HCT116 (cell line): ENCODE measurements around the gene ATF7IP. TPM values are rescaled to one million over a fixed set of nuclear protein-coding genes. Genes with fewer than 3 reads are reported as not detected.

Experiments
- ATAC-seq: fragments of 200-7000 bp; cut with Tn5 transposase; 2 replicates; pipeline ENCODE4 v1.9.1; 2020; ENCODE audit warnings: mild to moderate bottlenecking, moderate library complexity
- BruUV-seq: library from RNA; stranded (reverse); fragments of 400-500 nt; replicated peaks from 2 replicates; lab custom pipeline; 2021; lab: Mats Ljungman, UMichigan
- CTCF ChIA-PET: fragments of 300-600 bp; sonication (Branson Sonifier 250); formaldehyde crosslinking; loops from one replicate; lab custom pipeline; 2021; ENCODE audit warnings: antibody characterized with exemption; lab: Charles Lee
- POLR2A ChIA-PET: fragments of 300-600, 350-600 bp; sonication (Branson Sonifier 250); formaldehyde crosslinking; loops from one replicate; lab custom pipeline; 2021; ENCODE audit warnings: antibody characterized with exemption; lab: Charles Lee
- RAD21 ChIA-PET, 2 experiments: fragments of 300-600 bp; sonication (Branson Sonifier 250); formaldehyde crosslinking; loops; one replicate each; lab custom pipeline; 2023; ENCODE audit warnings: low total read pairs in 2 of 2; ENCODE audit not compliant: uncharacterized antibody in 2 of 2, unreplicated experiment in 2 of 2, low non-redundant PET in 1 of 2; lab: Charles Lee
- DNase-seq: peaks from one replicate; pipeline ENCODE4 v3.0.0-alpha.2; 2010; ENCODE audit warnings: low read depth, low spot score
- H2AFZ ChIP-seq: fragments of 200-600 bp; shearing (Covaris generic), sonication (generic); 2 replicates; pipeline ENCODE4 v1.6.1; 2017; ENCODE audit warnings: low read depth, mixed run types, mixed read lengths, antibody characterized with exemption, low read length; ENCODE audit not compliant: poor library complexity, severe bottlenecking
- H3K27ac ChIP-seq: 2 replicates; pipeline ENCODE4 v1.5.1; 2012; ENCODE audit warnings: low read depth, low read length
- H3K27me3 ChIP-seq: fragments of 200-600 bp; sonication (generic); 2 replicates; pipeline ENCODE4 v1.6.1; 2016; ENCODE audit warnings: mixed run types, low read length, mixed read lengths; ENCODE audit not compliant: insufficient read depth
- H3K36me3 ChIP-seq, 2 experiments: fragments of 200-500 bp in 1 of 2; fragments of 200-600 bp in 1 of 2; sonication (Bioruptor generic) in 1 of 2; sonication (generic) in 1 of 2; 2 replicates each; pipeline versions ENCODE4 v1.5.1 to v1.6.1; 2014 to 2016; ENCODE audit warnings: low read length in 2 of 2, inconsistent platforms in 1 of 2, mixed read lengths in 1 of 2, mixed run types in 1 of 2; ENCODE audit not compliant: insufficient read depth in 2 of 2, control insufficient read depth in 1 of 2
- H3K4me1 ChIP-seq, 2 experiments: fragments of 200-600 bp in 1 of 2; sonication (generic) in 1 of 2; 2 replicates each; pipeline versions ENCODE4 v1.5.1 to v1.6.1; 2012 to 2017; ENCODE audit warnings: low read length in 2 of 2, inconsistent platforms in 1 of 2, mild to moderate bottlenecking in 1 of 2, mixed read lengths in 1 of 2, mixed run types in 1 of 2, moderate library complexity in 1 of 2; ENCODE audit not compliant: insufficient read depth in 2 of 2, control insufficient read depth in 1 of 2
- H3K4me2 ChIP-seq: fragments of 200-600 bp; sonication (generic); 2 replicates; pipeline ENCODE4 v1.6.1; 2017; ENCODE audit warnings: mixed run types, low read length, mixed read lengths
- H3K4me3 ChIP-seq, 2 experiments: fragments of 200-600 bp in 1 of 2; sonication (generic) in 1 of 2; replicated peaks in 1 of 2; 2 replicates each; pipeline ENCODE4 v1.5.1; 2011 to 2016; ENCODE audit warnings: low read length in 2 of 2, control low read depth in 1 of 2, low read depth in 1 of 2, mild to moderate bottlenecking in 1 of 2, mixed read lengths in 1 of 2, mixed run types in 1 of 2
- H3K79me2 ChIP-seq: fragments of 200-600 bp; sonication (generic); 2 replicates; pipeline ENCODE4 v1.6.1; 2017; ENCODE audit warnings: mild to moderate bottlenecking, mixed run types, low read length, moderate library complexity, mixed read lengths; ENCODE audit not compliant: insufficient read depth
- H3K9ac ChIP-seq: fragments of 200-600 bp; sonication (generic); 2 replicates; pipeline ENCODE4 v1.6.1; 2016; ENCODE audit warnings: low read length, mixed read lengths
- H3K9me2 ChIP-seq: fragments of 200-600 bp; sonication (generic), shearing (Covaris generic); 2 replicates; pipeline ENCODE4 v1.6.1; 2017; ENCODE audit warnings: mixed run types, mild to moderate bottlenecking, moderate library complexity; ENCODE audit not compliant: insufficient read depth
- H3K9me3 ChIP-seq, 2 experiments: fragments of 200-500 bp in 1 of 2; fragments of 200-600 bp in 1 of 2; sonication (Bioruptor generic) in 1 of 2; sonication (generic) in 1 of 2; 2 replicates each; pipeline ENCODE4 v1.6.1; 2014 to 2017; ENCODE audit warnings: low read length in 2 of 2, mixed read lengths in 2 of 2, inconsistent platforms in 1 of 2, low read depth in 1 of 2, mild to moderate bottlenecking in 1 of 2, mixed run types in 1 of 2, moderate library complexity in 1 of 2; ENCODE audit not compliant: control insufficient read depth in 1 of 2, insufficient read depth in 1 of 2
- H4K20me1 ChIP-seq: fragments of 200-600 bp; sonication (generic), shearing (Covaris generic); 2 replicates; pipeline ENCODE4 v1.6.1; 2017; ENCODE audit warnings: mixed run types, mild to moderate bottlenecking, moderate library complexity; ENCODE audit not compliant: insufficient read depth
- ATF3 ChIP-seq: IDR thresholded peaks from 2 replicates; pipeline ENCODE4 v1.6.1; 2012
- CEBPB ChIP-seq: IDR thresholded peaks from 2 replicates; pipeline ENCODE4 v1.6.1; 2012; ENCODE audit warnings: low read depth
- EGR1 ChIP-seq: IDR thresholded peaks from 2 replicates; pipeline ENCODE4 v1.6.1; 2012; ENCODE audit warnings: low read depth
- EZH2 ChIP-seq: fragments of 200-600 bp; sonication (generic); IDR thresholded peaks from 2 replicates; pipeline ENCODE4 v1.6.1; 2017; ENCODE audit warnings: antibody characterized with exemption, mixed run types
- FOSL1 ChIP-seq: IDR thresholded peaks from 2 replicates; pipeline ENCODE4 v1.6.1; 2012; ENCODE audit warnings: low read depth
- JUND ChIP-seq: IDR thresholded peaks from 2 replicates; pipeline ENCODE4 v1.6.1; 2012
- MAX ChIP-seq: IDR thresholded peaks from 2 replicates; pipeline ENCODE4 v1.6.1; 2012
- POLR2A ChIP-seq: IDR thresholded peaks from 2 replicates; pipeline ENCODE4 v1.7.0; 2011; ENCODE audit warnings: borderline replicate concordance; ENCODE audit not compliant: insufficient read depth, insufficient read length; ENCODE audit errors: extremely low read depth
- POLR2AphosphoS5 ChIP-seq: IDR thresholded peaks from 2 replicates; pipeline ENCODE4 v1.6.1; 2011; ENCODE audit warnings: mild to moderate bottlenecking, low read depth, low read length, moderate library complexity
- REST ChIP-seq: IDR thresholded peaks from 2 replicates; pipeline ENCODE4 v1.6.1; 2012; ENCODE audit warnings: low read depth
- SP1 ChIP-seq: IDR thresholded peaks from 2 replicates; pipeline ENCODE4 v1.6.1; 2012; ENCODE audit warnings: low read depth
- SRF ChIP-seq: IDR thresholded peaks from 2 replicates; pipeline ENCODE4 v1.6.1; 2012; ENCODE audit warnings: low read depth
- TCF7L2 ChIP-seq: IDR thresholded peaks from 2 replicates; pipeline ENCODE4 v1.7.0; 2011; ENCODE audit warnings: borderline replicate concordance, inconsistent platforms; ENCODE audit not compliant: insufficient read depth, insufficient read length; ENCODE audit errors: extremely low read depth
- YY1 ChIP-seq: IDR thresholded peaks from 2 replicates; pipeline ENCODE4 v1.6.1; 2011; ENCODE audit warnings: low read length, low read depth, moderate library complexity, mild to moderate bottlenecking; ENCODE audit not compliant: insufficient replicate concordance; ENCODE audit errors: extremely low read depth
- ZBTB33 ChIP-seq: IDR thresholded peaks from 2 replicates; pipeline ENCODE4 v1.6.1; 2011; ENCODE audit warnings: mild to moderate bottlenecking, low read length, moderate library complexity; ENCODE audit not compliant: insufficient replicate concordance; ENCODE audit errors: extremely low read depth
- ZNF274 ChIP-seq: fragments of 200-500 bp; sonication (Bioruptor generic); IDR thresholded peaks from 2 replicates; pipeline ENCODE4 v1.6.1; 2014; ENCODE audit warnings: mild to moderate bottlenecking, low read depth, low read length, inconsistent platforms
- intact Hi-C: fragments of 100-400 bp; cut with micrococcal nuclease; formaldehyde crosslinking; loops from 2 replicates; pipeline ENCODE4 v1.10.0; 2022
- total RNA-seq: library from RNA; stranded (reverse); gene quantifications from one replicate; pipeline ENCODE4 v1.2.1, GENCODE V29; 2021; ENCODE audit not compliant: unreplicated experiment

ATF7IP gene
- total RNA-seq, 1 experiment from 2014 or later: 38.6 TPM

GRCh38 chr12:14514154-14514842, 148.8 kb downstream of the ATF7IP start (continued):
- TF ChIP-seq ZBTB33 (no peak), TCF7L2 (no peak), CEBPB (no peak), ZNF274 (no peak)

- Histone ChIP-seq H3K27me3 (no peaks in the 10 kb centered on the region), H3K79me2 (no peaks in the 10 kb centered on the region), H3K4me2 (no peak overlapping the region), H4K20me1 (no peaks in the 10 kb centered on the region), H3K9me3 (no peaks in the 10 kb centered on the region), H3K9me2 (no peaks in the 10 kb centered on the region), H3K27ac (no peak overlapping the region), H3K4me1 (peaks cover 9 to 12% of the 10 kb centered on the region in 2 experiments; a peak in 3 of 4 replicates), H3K9ac (no peak overlapping the region), H3K36me3 (no peaks in the 10 kb centered on the region), H2AFZ (no peak overlapping the region), H3K4me3 (no peak overlapping the region)
- ChIA-PET CTCF (interaction anchor here (1.6 to 1.7 kb wide), 2 partner anchors 150 to 276 kb away, joined by 4 to 7 read pairs; no protein-coding TSS in a partner anchor), RAD21 (interaction anchor here in 1 of 2 experiments (0.6 kb wide), 1 partner anchor 54 kb away, joined by 3 read pairs; no protein-coding TSS in a partner anchor), POLR2A (no interaction called here)
- no TSS peak for BruUV-seq
- intact Hi-C loops: loop anchor here (1.0 to 5.0 kb wide), 3 partner anchors 104 to 278 kb away; no protein-coding TSS in a partner anchor
- DNase-seq (no peak), ATAC-seq (no peak)
- TF ChIP-seq REST: no peak
- no peak for TF ChIP-seq SP1
- no peak for TF ChIP-seq POLR2AphosphoS5
- no peak for TF ChIP-seq EGR1
- no peak for TF ChIP-seq JUND
- TF ChIP-seq POLR2A: no peak
- TF ChIP-seq ZNF274: no peak
- no peak for TF ChIP-seq ZBTB33
- TF ChIP-seq CEBPB: no peak
- no peak for TF ChIP-seq ATF3
- TF ChIP-seq MAX: no peak
- no peak for TF ChIP-seq SRF
- TF ChIP-seq EZH2: no peak
- TF ChIP-seq FOSL1: no peak
- TF ChIP-seq YY1: no peak
Observed at GRCh38 chr12:14514946-14515345, 149.5 kb downstream of the ATF7IP start.
